H1 (cell line): ENCODE data around the gene MARK4. TPM values are rescaled to one million over a fixed set of nuclear protein-coding genes. Genes with fewer than 3 reads are reported as not detected.

Experiments used
- BACH1 ChIP-seq: IDR thresholded peaks from 2 replicates; pipeline ENCODE4 v1.6.1; 2012; ENCODE audit warnings: low read length, improper control_type of control experiment
- CHD7 ChIP-seq: fragments of 300-600 bp; sonication (generic); IDR thresholded peaks from 2 replicates; pipeline ENCODE4 v1.7.1; 2012; ENCODE audit warnings: low read length, moderate library complexity, mild to moderate bottlenecking, inconsistent platforms; ENCODE audit not compliant: insufficient replicate concordance
- EZH2 ChIP-seq: fragments of 200-600 bp; sonication (generic); IDR thresholded peaks from 2 replicates; pipeline ENCODE4 v1.7.1; 2012; ENCODE audit warnings: low read depth, mild to moderate bottlenecking, moderate library complexity, low read length, inconsistent platforms; ENCODE audit not compliant: severe bottlenecking
- KDM1A ChIP-seq: fragments of 200-600, 300-600 bp; sonication (generic); IDR thresholded peaks from 2 replicates; pipeline ENCODE4 v1.7.1; 2016; ENCODE audit warnings: mild to moderate bottlenecking, low read length, borderline replicate concordance
- KDM5A ChIP-seq: fragments of 200-600 bp; IDR thresholded peaks from 2 replicates; pipeline ENCODE4 v1.7.1; 2012; ENCODE audit warnings: mild to moderate bottlenecking, low read length, inconsistent platforms, mixed read lengths
- SP1 ChIP-seq: IDR thresholded peaks from 2 replicates; pipeline ENCODE4 v1.6.1; 2011; ENCODE audit warnings: low read depth, low read length
- ZNF274 ChIP-seq: IDR thresholded peaks from 2 replicates; pipeline ENCODE4 v1.7.0; 2012; ENCODE audit warnings: low read length, borderline replicate concordance; ENCODE audit errors: extremely low read depth
- polyA plus RNA-seq, 7 experiments: library from polyadenylated mRNA; depleted of rRNA in 3 of 7; stranded (reverse) in 5 of 7; unstranded in 2 of 7; fragments of >200 nt in 5 of 7; fragments of 200-250 nt in 2 of 7; gene quantifications; 1 replicate in 5 of 7; 2 replicates in 1 of 7; 4 replicates in 1 of 7; pipeline versions ENCODE4 v1.2.1 to v1.2.3, GENCODE V29; 2011 to 2013; ENCODE audit warnings: missing spikeins in 2 of 7, mixed read lengths in 2 of 7
- total RNA-seq: library from RNA; stranded (reverse); fragmentation: NEBNext Ultra II Directional; extraction: Animal tissue kit (Norgen Biotek cat#: 25700); gene quantifications from 2 replicates; pipeline ENCODE4 v1.2.1, GENCODE V29; 2021

Gene MARK4
- total and polyA plus RNA-seq, 2 of the 8 experiments (the other 6 are each of a cell fraction or from before 2014, with no cell fraction given): 12.3 to 49.8 TPM

DNA sequence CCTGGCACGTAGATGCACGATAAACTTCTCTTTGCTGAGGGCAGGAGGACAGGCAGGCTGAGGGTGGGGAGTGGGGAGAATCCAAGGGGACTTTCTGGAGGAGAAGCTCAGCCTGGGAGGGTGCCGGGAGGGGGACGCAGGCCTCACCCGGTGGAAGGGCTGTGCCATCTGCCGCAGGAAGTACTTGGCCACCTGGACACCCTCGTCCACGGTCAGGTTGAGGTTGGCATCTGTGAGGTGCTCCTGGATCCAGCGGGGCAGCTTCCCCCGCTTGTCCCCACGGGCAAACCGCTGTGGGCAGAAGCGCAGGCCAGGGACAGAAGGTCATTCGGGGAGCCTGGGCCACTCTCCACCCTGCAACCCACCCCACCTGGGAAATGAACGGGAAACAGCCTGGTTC, 101.0 kb downstream of the MARK4 start (continued):
- no peak for TF ChIP-seq CHD7
- TF ChIP-seq EZH2: no peak
- no peak for TF ChIP-seq KDM1A
- TF ChIP-seq ZNF274: no peak
- TF ChIP-seq SP1: no peak
- TF ChIP-seq BACH1: no peak
- no peak for TF ChIP-seq KDM5A
